ENCODE data around the gene ATL2. TPM values are rescaled to one million over a fixed set of nuclear protein-coding genes. Genes with fewer than 3 reads are reported as not detected.

Gene ATL2
- total and polyA plus RNA-seq, 2 donors (not counting 1 experiment from before 2014, with no cell fraction given): 21.1 to 69.0 TPM

DNA sequence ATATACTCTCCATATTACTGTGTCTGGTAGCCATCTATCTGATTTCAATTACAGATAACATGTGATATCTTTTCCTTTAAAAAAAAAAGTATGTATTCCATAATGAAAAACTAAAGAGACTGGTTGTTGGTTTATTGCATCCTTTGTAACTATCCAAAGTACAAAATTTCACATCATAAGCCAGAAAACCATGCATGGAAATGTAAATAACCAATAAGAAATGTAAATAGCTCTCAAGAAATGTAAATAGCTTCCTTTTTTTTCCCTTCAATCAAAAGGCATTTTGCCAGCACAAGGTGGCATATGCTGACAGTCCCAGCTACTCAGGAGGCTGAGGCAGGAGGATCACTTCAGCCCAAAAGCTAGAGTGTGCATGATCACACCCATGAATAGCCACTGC, 59.3 kb downstream of the ATL2 start:
- Histone ChIP-seq H3K9ac (ENCODE audit: low read length) (no peak overlapping the region), H3K4me3 (ENCODE audit: control extremely low read depth in 1 of 5, extremely low read depth in 1 of 5, insufficient read depth in 1 of 5, low read depth in 2 of 5, low read length in 4 of 5) (no peak overlapping the region), H2AFZ (ENCODE audit: insufficient read depth, low read depth, low read length, poor library complexity, severe bottlenecking) (no peak overlapping the region), H4K20me1 (ENCODE audit: control insufficient read depth, insufficient read depth, low read length, poor library complexity, severe bottlenecking) (peaks cover 6% of the 10 kb centered on the region), H3K36me3 (replicated peaks in 1 of 2; ENCODE audit: control extremely low read depth in 1 of 2, control insufficient read depth in 1 of 2, extremely low read depth in 1 of 2, insufficient read depth in 2 of 2, low read length in 1 of 2) (peaks cover 3 to 16% of the 10 kb centered on the region in 2 experiments), H3K27ac (ENCODE audit: low read length in 2 of 2) (no peak overlapping the region), H3K9me3 (ENCODE audit: control extremely low read depth in 1 of 3, control insufficient read depth in 2 of 3, insufficient read depth in 1 of 3, low read length in 2 of 3) (no peaks in the 10 kb centered on the region), H3K4me1 (ENCODE audit: control insufficient read depth in 2 of 2, insufficient read depth in 2 of 2, low read length in 2 of 2) (no peaks in the 10 kb centered on the region), H3K79me2 (ENCODE audit: control insufficient read depth, insufficient read depth, low read length) (peaks cover 12% of the 10 kb centered on the region), H3K4me2 (replicated peaks; ENCODE audit: low read depth, low read length, poor library complexity, severe bottlenecking) (no peak overlapping the region), H3K27me3 (replicated peaks in 1 of 4; ENCODE audit: control extremely low read depth in 1 of 4, control insufficient read depth in 3 of 4, insufficient read depth in 4 of 4, low read length in 3 of 4) (no peaks in the 10 kb centered on the region)
- ATAC-seq (ENCODE audit: low read depth) (no peak), DNase-seq (no peak)
- TF ChIP-seq, protein P1, sequence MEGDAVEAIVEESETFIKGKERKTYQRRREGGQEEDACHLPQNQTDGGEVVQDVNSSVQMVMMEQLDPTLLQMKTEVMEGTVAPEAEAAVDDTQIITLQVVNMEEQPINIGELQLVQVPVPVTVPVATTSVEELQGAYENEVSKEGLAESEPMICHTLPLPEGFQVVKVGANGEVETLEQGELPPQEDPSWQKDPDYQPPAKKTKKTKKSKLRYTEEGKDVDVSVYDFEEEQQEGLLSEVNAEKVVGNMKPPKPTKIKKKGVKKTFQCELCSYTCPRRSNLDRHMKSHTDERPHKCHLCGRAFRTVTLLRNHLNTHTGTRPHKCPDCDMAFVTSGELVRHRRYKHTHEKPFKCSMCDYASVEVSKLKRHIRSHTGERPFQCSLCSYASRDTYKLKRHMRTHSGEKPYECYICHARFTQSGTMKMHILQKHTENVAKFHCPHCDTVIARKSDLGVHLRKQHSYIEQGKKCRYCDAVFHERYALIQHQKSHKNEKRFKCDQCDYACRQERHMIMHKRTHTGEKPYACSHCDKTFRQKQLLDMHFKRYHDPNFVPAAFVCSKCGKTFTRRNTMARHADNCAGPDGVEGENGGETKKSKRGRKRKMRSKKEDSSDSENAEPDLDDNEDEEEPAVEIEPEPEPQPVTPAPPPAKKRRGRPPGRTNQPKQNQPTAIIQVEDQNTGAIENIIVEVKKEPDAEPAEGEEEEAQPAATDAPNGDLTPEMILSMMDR (IDR thresholded peaks at IDR 0.05): no peak
- no peak for TF ChIP-seq EZH2 (IDR thresholded peaks at IDR 0.05; ENCODE audit: borderline replicate concordance, insufficient read depth, low read depth, low read length, poor library complexity, severe bottlenecking)
- no peak overlapping the region for H3K27ac Mint-ChIP-seq
- H3K9me3 Mint-ChIP-seq (ENCODE audit: insufficient read depth): no peaks in the 10 kb centered on the region
- ChIA-PET POLR2A (no interaction called here), CTCF (interaction anchor here (0.5 to 8.7 kb wide), 5 partner anchors 47 to 190 kb away, joined by 3 to 191 read pairs (median 25); partner anchors contain the start of gene ATL2)
- no peak overlapping the region for H3K4me3 Mint-ChIP-seq
- intact Hi-C loops (cut with micrococcal nuclease): loop anchor here (5.0 to 10.0 kb wide), 2 partner anchors 267 to 425 kb away; no protein-coding TSS in a partner anchor
- no peaks in the 10 kb centered on the region for H3K27me3 Mint-ChIP-seq
- H3K4me1 Mint-ChIP-seq: no peaks in the 10 kb centered on the region

DNA sequence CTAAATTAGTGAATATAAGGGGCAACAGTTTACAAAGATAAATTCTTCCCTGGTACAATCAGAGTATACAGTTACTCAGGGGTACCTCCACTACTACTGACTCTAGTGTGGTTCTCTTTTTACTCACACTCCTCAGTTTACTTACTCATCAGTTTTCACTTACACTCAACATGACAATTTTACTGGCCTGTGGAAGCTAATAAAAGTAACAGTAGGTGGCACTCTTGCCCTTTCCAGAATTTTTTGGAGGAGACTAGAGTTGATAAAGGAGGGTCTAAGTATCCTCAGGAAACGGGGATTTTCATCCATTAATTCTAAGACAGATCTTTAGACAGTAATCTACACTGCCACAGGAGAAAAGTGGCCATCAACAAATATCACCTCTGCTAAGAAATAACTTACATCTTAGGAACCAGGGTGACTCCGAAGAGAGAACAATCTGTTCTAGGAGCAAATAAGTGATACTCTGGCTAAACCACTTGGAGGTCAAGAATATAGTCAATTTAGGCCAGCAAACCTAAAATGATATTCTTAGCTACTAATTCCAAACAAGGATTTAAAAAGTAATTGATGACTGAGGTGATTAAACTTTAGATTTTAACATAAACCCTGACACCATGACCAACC, 61.3 kb downstream of the ATL2 start:
- Histone ChIP-seq H3K9ac (ENCODE audit: low read length) (no peak overlapping the region), H4K20me1 (ENCODE audit: control insufficient read depth, insufficient read depth, low read length, poor library complexity, severe bottlenecking) (no peaks in the 10 kb centered on the region), H3K79me2 (ENCODE audit: control insufficient read depth, insufficient read depth, low read length) (peaks cover 3% of the 10 kb centered on the region), H3K4me3 (ENCODE audit: control extremely low read depth in 1 of 5, extremely low read depth in 1 of 5, insufficient read depth in 1 of 5, low read depth in 2 of 5, low read length in 4 of 5) (no peak overlapping the region), H3K27me3 (replicated peaks in 1 of 4; ENCODE audit: control extremely low read depth in 1 of 4, control insufficient read depth in 3 of 4, insufficient read depth in 4 of 4, low read length in 3 of 4) (no peaks in the 10 kb centered on the region), H3K4me1 (ENCODE audit: control insufficient read depth in 2 of 2, insufficient read depth in 2 of 2, low read length in 2 of 2) (no peaks in the 10 kb centered on the region), H2AFZ (ENCODE audit: insufficient read depth, low read depth, low read length, poor library complexity, severe bottlenecking) (no peak overlapping the region), H3K27ac (ENCODE audit: low read length in 2 of 2) (no peak overlapping the region), H3K9me3 (ENCODE audit: control extremely low read depth in 1 of 3, control insufficient read depth in 2 of 3, insufficient read depth in 1 of 3, low read length in 2 of 3) (no peaks in the 10 kb centered on the region), H3K4me2 (replicated peaks; ENCODE audit: low read depth, low read length, poor library complexity, severe bottlenecking) (no peak overlapping the region), H3K36me3 (replicated peaks in 1 of 2; ENCODE audit: control extremely low read depth in 1 of 2, control insufficient read depth in 1 of 2, extremely low read depth in 1 of 2, insufficient read depth in 2 of 2, low read length in 1 of 2) (peaks cover 3 to 23% of the 10 kb centered on the region in 2 experiments)
- intact Hi-C loops (cut with micrococcal nuclease): loop anchor here (1.0 to 10.0 kb wide), 5 partner anchors 61 to 426 kb away; partner anchors contain the start of gene ATL2
- POLR2A ChIA-PET: no interaction called here
- H3K4me3 Mint-ChIP-seq: no peak overlapping the region
- ATAC-seq (ENCODE audit: low read depth) (peak; percentile 47), DNase-seq (peak; percentile 61)
- H3K4me1 Mint-ChIP-seq: no peaks in the 10 kb centered on the region
- CTCF ChIA-PET: interaction anchor here (0.6 to 8.7 kb wide), 22 partner anchors 11 to 428 kb away, joined by 3 to 191 read pairs (median 4); partner anchors contain the start of gene ATL2
- TF ChIP-seq, protein P1 (IDR thresholded peaks at IDR 0.05): peak; percentile 76
- no peak for TF ChIP-seq EZH2 (IDR thresholded peaks at IDR 0.05; ENCODE audit: borderline replicate concordance, insufficient read depth, low read depth, low read length, poor library complexity, severe bottlenecking)
- WGBS (ENCODE audit: insufficient coverage): no CpG with 5 or more reads among the region's 2 CpGs
- no peaks in the 10 kb centered on the region for H3K9me3 Mint-ChIP-seq (ENCODE audit: insufficient read depth)
- H3K27me3 Mint-ChIP-seq: no peaks in the 10 kb centered on the region
- no peak overlapping the region for H3K27ac Mint-ChIP-seq
